Hematopoietic multipotent progenitor cell treated with erythropoietin and hydrocortisone succinate and interleukin-3 and kit ligand, for 17 days (in vitro differentiated cells): Measurements from ENCODE around the gene VPS13A.
"Not testable (repeated sequence)": the region's sequence is repeated elsewhere in the genome, so short reads cannot be mapped to it uniquely, and the experiment has no call there.

Experiments
- DNase-seq: peaks from one replicate; pipeline ENCODE4 v3.0.0-alpha.2; 2015; ENCODE audit warnings: low spot score

The VPS13A gene

DNA sequence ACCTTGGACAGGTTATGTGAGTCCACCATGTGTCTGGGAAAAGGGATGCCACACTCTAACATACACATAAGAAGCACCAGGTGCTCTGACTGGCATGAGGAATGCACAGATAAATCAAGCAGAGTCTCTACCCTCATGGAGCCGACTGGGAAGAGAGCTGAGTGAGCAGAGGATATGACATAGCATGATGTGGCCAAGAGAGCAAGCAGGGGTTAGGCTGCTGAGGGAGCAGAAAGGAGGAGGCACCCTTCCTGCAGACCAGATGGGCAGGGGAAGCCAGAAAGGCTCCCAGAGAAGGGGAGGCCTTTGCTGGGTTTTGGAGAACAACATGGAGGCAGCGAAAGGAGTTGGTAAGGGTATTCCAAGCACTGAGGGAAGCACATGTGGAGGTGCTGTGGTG, 247.7 kb downstream of the VPS13A start:
- no peak for DNase-seq

DNA sequence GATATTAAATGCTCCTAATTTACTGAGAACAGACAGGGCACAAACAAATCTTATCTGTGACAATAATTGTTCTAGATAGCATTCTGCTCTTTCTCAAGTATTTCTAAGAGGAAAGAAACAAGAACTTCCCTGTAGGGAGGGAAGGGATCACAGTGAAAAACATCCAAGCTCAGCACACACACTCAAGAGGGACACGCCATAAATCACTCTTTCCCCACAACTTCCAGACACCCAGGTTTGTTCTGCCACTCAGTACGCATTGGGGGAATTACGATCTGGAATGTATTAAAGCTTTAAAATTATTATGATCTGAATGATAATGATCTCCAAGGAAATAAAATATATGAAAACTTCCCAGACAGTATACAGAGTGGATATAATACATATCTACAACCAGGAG, 249.4 kb downstream of the VPS13A start:
- DNase-seq, result no peak

DNA sequence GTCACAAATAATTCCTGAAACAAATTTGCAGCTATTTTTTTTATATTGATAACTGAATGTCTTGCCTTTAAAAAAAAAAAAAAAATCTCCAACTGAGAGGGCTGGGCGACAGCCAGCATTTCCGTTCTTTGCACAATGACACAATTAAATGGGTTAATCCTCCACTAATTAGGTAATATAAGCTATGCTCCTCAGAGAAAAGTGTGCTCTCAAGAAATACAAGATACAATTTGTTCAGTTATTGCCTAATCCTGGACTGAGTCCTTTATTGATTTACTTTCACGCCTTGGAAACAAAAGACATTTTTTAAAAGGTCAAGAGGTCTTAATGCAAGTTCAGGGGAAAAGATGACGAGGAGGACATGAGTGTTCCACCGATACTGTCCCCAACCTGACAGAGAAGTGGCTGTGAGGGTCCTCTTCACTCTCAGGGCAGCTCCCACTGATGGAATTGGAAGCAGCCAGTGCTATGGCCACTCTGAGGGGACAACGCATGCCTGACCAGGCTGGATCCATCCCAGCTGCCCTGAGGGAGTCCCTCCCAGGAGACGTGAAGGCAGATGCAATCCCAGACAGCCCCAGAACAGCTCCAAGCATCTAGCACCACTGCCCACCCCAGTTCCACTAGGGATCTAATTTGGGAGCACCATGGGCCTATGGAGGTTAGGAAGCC, 250.1 kb downstream of the VPS13A start:
- no peak for DNase-seq

DNA sequence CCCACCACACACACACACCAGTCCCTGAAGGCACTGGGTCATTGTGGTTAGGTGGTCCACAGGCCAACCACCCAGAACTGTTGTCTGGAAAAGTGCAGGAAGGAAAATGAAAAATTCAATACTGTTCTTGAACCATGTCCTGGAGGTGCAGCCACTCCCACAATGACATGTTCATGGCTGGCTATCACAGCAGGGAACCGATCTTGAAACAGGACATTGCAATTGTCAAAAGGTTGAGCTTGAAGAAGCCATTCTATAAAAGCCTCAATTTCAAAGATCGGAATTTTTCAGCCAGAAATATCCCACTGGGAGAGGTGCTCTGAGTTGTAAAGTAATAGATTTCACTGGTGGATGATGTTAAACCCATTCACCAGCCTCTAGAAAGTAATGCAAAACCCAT, 252.6 kb downstream of the VPS13A start:
- no peak for DNase-seq

DNA sequence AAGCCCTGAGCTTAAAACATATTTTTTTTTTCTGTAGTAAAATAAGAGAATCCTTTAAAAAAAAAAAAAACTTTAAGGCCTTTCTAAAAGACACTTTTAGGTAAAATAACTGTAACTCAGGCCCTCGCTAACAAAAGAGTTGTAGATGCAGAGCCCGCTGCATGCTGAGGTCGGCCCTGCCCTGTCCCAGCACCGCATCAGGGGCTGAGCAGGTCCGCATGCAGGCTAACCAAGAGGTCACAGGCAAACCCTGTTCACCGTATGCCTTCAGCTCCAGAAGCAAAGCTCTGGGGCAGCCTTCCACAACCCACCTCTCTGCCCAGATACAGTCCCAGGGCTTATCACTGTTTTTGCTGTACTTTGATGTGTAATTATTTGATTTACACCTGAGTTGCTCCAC, 254.7 kb downstream of the VPS13A start:
- DNase-seq, result no peak

DNA sequence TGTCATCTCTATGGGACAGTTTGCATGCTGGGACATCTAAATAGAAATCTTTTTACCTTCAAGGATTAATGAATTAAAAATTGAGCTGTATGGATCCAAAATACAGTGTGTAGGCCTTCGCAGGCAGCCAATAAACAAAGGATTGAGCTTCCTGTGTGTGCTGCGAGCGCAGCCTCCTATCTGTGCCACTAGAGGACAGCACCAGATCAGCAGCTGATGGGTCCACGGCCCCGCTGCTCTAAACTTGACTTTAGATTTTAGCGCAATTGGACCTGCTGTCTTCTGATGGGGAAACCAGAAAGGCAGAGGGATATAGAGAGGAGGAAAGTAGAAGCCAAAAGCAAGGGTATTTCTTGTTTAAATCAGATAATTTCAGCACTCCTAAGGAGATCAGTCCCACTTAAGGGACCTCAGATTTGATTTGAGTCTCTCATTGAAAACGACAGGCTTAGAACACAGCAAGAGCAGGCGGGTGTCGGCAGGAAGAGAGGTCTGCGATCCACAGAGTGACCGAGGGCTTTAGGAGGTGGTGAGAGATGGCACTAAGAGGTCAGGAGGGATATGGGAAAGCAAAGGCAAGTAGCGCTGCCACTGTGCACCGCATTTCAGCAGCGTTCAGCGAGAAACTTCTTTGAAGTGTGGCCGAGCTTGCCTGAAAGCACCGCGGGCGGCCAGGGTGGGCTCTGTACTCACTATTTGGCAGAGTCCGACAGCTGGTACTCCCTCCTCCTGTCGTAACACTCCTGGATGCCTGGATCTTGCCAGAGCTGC, 256.5 kb downstream of the VPS13A start:
- no peak for DNase-seq

DNA sequence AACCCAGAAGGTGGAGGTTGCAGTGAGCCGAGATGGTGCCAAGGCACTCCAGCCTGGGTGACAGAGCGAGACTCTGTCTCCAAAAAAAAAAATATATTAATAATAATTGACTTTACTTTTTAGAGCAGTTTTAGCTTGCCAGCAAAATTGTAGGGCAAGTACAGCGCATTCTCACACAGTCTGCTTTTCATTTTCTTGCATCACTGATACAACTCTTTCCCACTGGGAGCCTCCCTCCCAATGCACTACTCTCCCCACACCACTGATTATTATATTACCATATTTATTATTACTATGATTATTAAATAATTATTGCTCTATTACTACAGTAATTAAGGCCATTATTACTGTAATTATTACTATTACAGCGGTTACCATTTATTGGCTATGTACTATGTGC, 257.9 kb downstream of the VPS13A start:
- DNase-seq, result no peak

DNA sequence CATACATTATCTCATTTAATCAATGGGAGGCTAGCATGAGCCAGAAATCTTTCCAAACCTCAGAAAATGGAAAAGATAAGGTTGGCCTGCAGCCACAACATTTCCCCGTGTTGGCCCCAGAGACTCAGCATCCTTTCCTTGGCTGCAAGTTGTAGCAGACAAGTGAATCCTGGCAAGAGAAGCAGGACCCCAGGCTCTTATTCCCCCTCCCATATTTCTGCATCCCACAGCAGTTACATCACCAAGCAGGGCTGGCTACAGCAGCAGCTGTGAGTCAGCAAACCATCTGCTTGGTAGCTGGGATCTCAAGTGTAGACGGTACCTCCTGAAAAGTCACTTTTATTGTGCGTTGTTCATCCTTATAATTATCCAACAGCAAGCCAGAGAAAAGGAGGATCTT, 258.4 kb downstream of the VPS13A start:
- DNase-seq, result no peak

DNA sequence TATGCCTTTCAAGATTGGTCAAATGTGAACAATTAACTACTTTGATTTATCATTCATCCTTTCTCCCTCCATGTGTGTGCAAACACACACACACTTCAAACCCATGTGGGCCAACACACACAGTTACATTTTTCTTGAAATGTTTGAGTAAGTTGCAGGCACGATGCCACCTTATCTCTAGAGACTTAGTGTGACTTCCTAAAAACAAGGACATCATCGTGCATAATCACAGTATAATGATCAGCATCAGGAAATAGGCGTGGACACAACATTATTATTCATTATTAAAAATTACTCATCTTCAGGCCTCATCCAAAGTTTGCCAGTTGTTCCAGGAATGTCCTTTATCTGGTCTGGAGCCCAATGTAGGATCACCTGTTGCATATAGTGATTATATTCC, 261.3 kb downstream of the VPS13A start:
- no peak for DNase-seq

DNA sequence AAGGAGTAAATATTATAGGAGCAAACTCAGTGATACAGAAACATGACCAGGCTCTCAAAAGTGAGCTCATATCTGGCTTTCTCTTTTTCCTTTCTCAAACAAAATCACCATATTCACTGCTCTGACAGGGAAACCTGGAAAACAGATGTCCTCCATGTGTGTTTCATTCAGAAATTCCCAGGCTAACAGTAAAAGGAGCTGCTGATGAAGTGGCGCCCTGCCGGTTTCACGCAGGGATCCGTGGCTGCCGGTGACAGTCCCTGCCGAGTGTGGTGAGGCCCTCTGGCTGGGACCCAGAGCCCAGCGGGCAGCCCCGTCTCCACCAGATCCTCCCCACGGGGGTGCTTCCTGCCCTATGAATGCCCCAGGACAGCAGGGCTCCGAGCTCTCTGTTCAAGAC, 262.7 kb downstream of the VPS13A start:
- DNase-seq, result no peak

DNA sequence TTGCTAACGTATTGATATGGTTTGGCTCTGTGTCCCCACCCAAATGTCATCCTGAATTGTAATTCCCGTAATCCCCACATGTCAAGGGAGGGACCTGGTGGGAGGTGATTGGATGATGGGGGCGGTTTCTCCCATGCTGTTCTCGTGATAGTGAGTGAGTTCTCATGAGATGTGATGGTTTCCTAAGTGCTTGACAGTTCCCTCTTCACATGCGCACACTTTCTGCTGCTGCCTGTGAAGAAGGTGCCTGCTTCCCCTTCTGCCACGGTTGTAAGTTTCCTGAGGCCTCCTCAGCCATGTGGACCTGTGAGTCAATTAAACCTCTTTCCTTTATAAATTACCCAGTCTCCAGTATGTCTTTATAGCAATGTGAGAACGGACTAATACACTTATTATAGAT, 263.8 kb downstream of the VPS13A start:
- not testable (repeated sequence) for DNase-seq

DNA sequence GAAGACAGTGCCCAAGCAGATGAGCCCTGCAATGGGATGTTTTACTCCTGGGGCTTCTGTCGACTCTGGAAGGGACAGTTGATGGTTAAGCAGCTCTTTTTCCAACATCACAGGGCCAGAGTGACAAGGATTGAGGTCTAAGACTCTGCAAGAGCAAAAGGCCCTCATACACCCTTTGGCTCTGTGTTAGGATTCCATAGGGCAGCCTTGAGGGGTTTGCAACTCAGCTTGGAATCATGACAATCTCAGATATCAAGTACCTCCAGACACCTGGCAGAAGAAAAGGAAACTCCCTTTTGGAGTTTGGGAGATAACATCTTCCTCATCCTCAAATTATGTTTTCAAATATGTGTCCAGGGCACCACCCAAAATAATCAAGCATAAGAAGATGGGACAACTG, 265.1 kb downstream of the VPS13A start:
- DNase-seq, result no peak

DNA sequence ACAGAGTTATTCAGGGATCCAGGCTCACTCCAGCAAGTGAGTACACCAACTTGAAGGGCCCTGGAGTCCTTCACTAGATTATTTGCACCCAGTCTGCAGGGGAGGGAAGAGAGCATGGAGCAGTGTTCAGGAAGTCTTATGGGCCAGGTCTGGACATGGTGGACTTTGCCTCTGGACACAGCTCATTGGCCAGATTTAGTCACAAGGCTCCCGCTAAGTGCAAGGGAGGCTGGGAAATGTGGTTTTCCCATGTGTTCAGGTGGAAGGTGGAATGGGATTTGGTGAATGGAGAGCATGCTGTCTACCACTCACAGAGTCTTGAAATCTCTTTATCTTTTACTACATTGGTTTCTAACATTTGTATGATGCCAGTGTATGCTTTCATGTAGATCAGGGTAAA, 270.3 kb downstream of the VPS13A start:
- DNase-seq, result no peak

DNA sequence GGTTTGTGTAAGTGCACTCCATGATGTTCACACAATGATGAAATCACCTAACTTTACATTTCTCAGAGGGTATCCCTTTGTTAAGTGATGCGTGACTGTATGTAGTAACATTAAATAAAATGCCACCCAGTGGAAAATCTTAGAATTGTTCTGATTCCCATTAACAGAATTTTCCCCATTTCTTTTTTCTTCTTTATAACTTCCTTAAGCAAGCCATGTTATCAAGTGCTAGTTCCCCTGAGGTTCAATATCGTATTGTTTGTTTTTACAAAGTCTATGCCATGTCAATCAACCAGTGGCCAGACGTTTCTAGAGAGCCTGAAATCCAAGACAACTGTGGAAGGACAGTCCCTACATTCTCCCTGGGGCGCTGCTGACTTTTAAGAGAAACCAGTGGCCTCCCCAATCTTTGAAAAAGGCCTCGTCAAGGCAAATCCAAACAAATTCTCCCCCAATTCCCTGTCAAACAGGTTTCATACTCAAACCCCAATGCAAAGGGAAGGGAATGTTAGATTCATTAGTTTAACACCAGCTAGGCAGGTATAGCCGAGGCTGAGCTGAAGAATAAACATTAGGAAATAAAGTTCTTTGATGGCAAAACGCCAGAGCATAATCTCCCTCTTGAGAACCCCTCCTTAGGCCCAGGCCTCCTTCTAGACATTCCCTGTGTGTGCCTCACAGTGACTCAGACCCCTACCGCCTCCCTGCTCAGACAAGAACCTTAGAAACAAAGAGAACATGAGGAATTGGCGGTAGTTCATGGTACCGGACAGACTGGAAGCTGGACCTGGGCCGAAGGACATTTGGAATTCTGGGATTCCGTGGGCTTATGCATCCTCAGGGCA, 272.1 kb downstream of the VPS13A start:
- no peak for DNase-seq

DNA sequence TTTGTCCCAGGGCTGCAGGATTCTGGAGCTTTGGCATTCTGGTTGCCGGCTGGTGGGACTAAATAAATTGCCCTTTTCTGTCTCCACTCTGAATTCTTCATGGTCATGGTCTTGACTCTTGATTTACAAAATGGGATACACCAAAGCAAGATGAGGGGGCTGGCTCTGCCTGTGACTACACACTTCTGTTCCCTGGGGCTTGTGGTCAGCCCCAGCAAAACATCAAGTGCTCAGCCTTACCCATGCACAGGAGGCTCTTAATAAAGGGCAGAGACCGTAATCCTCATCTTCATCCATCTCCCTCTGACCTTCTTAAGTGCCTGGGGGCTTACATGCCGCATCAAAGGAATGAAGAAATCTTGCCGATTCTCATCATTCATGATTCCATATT, 272.7 kb downstream of the VPS13A start:
- DNase-seq, result no peak

DNA sequence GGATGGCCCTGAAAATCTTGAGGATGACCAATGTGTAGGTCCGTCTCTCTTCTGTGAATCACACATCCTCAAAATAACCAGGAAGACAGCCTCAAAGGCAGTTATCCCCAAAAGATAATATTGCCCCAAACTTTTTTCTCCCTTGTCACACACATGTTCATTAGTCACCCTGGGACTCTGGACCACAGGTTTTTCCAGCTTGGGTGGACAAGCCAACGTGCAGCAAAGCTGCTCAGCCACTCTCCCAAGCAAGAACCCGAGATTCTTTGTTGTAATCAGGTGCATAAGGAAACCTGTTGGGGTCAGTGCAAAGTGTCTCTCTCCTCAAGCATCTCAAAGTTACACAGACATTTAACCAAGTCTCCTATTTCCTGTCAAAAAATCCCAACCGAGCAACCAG, 274.2 kb downstream of the VPS13A start:
- DNase-seq, result no peak

DNA sequence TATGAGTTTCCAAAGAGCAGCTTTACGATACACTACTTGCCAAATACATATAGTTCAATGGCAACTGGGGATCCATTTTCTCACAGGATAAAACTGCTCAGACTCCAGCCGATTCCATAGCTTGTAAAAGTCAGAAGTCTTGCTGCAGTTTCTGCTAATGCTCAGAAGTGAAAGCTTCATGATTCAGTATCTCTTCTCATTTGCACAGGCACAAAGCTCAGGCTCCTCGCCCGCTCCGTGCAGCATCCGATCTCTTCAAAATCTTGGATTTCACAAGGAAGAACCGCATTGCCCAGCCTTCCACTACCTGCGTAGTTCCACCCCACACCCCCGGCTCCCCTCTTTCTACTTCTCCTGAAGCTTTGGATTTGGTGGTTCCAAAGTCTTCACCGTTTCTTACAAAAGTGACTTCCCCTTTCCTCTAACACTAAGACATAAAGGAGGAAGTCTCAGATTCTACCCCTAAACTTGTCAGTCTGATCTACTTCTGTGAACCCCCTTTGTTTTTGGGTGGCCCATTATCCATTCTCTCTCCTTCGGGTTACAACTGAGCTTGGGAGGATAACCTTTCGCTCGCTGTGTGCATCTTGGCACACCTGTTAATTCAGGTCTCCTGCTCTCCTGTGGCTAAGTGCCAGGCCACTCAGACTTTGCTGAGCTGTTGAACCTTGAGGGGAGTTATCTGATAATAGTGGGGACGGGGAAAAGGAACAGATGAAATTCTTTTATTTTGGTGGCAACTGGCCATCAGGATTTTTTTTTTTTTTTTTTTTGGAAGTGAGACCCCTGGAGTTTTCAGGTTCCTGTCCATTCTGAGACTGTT, 276.7 kb downstream of the VPS13A start:
- DNase-seq, result no peak

DNA sequence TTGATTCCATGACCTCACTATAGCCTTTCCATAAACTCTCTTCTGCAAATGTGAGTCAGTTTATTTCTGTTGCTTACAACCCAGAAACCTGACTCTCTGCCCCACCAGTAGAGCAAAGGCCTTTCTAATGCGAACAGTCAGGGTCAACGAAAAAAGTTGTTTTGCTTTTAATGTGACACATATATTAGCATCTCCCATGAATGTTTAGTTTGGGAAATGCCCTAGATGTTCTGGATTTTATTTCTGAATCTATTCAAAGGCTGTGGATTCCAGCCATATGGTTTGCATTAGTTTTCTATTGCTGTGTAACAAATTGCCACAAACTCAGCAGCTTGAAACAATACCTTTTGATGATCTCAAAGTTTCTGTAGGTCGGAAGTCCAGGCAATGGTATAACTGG, 277.3 kb downstream of the VPS13A start:
- no peak for DNase-seq

DNA sequence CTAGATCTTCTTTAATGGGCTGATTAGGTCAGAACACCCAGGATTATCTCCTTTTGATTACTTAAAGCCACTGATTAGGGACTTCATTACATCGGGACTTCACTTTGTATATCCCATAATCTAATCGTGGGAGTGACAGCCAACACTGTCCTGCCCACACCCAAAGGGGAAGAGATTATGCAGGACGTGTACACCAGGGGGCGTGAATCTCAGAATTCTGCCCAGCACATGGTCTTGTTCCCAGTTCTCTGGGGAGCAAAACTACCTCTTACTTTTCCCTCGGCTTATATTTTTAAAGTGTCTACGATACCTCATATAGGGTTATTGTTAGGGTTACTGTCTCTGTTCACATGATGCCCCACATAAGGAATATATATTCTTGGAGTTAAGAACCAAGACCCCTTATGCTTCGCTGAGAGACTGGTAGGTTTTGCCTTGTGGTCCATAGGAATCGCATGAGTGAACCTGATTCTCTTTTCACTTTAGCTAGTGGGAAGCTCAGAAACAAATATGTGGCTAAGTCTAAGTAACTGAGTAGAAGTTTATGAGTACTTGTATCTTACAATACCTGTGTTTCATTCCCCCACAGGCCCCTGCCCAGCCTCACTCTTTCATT, 278.1 kb downstream of the VPS13A start:
- peak; percentile 49 for DNase-seq

DNA sequence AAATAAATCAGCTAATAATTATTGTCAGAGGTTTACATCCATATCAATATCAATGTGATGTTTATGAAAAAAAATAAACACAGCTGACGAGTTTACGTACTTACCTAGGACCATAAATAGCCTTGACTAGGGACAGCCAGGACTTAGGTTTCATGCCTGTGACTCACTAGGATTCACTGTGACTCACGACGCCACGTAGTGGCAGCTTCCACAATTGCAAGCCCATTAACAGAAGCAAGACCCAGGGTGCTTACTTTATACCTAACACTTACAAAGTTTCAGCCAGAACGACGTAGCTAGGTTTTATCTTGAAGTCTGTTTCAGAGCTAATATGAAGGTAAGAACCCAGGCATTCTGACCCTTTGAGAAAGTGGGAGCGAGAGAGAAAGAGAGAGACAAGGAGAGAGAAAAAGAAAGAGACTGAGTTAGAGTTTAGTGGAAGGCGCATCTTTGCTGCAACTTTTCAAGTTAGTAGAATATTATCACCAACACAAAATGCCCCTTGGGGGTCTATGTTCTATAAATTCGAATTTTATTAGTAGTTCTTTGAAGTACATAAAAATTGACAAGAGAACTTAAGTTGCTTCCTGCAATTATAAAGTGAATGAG, 279.6 kb downstream of the VPS13A start:
- peak; percentile 82 for DNase-seq

DNA sequence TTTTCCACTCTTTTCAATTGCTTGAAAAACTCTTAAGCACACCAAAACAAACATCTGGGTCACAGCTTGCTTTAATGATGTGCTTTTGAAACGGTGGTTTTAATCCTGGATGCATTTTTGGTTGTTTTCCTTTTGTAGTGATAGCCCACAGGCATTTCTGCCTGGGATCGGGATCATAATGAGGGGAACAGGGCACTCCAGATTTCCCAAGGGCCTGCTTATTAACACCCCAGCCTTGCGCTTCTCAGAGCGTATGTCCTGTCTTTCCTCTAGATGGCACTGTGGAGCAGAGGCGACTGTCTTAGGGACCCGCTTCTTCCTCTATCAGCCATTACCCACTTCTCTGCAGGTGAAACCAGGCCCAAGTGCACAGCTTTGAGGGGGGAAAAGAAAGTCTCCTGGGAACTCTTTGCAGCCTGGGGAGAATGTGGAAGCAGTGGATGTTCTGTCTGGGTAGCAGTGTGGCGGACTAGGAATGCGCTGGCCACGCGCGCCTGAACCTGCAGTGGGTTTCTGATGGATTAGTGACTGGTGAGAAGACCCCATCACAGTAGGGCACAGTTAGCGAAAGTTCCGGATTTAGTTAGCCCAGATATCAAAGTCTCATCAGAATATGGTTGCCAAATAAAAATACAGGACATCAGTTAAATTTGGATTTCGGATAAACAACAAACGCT, 280.7 kb downstream of the VPS13A start:
- peak; percentile 65 for DNase-seq
